CD14-positive monocyte (primary cell): ENCODE results near the gene FABP1. TPM values are rescaled to one million over a fixed set of nuclear protein-coding genes. Genes with fewer than 3 reads are reported as not detected.

Source experiments
- DNase-seq, 3 donors: peaks; one replicate each; pipeline ENCODE4 v3.0.0-alpha.2; 2011 to 2022
- H2AFZ ChIP-seq: 2 replicates; pipeline ENCODE4 v1.6.0; 2012; ENCODE audit warnings: mild to moderate bottlenecking, low read depth, low read length, inconsistent platforms; ENCODE audit not compliant: insufficient read depth, poor library complexity, severe bottlenecking
- H3K27ac ChIP-seq, 2 donors: 1 replicate in 1 of 2; 2 replicates in 1 of 2; pipeline ENCODE4 v1.5.1; 2012 to 2013; ENCODE audit warnings: low read length in 2 of 2, control low read depth in 1 of 2, inconsistent platforms in 1 of 2, low read depth in 1 of 2, mild to moderate bottlenecking in 1 of 2
- H3K27me3 ChIP-seq, 2 donors: one replicate each; pipeline versions ENCODE4 v1.6.0 to v1.6.1; 2011 to 2013; ENCODE audit warnings: low read length in 2 of 2; ENCODE audit not compliant: control insufficient read depth in 2 of 2, insufficient read depth in 2 of 2
- H3K36me3 ChIP-seq, 2 donors: replicated peaks in 1 of 2; 1 replicate in 1 of 2; 2 replicates in 1 of 2; pipeline versions ENCODE4 v1.5.1 to v1.6.1; 2012 to 2013; ENCODE audit warnings: low read length in 2 of 2, control low read depth in 1 of 2, inconsistent platforms in 1 of 2, mild to moderate bottlenecking in 1 of 2; ENCODE audit not compliant: insufficient read depth in 2 of 2, control insufficient read depth in 1 of 2
- H3K4me1 ChIP-seq, 2 donors: 1 replicate in 1 of 2; 2 replicates in 1 of 2; pipeline versions ENCODE4 v1.5.1 to v1.6.1; 2012 to 2013; ENCODE audit warnings: low read length in 2 of 2, control low read depth in 1 of 2, inconsistent platforms in 1 of 2, mild to moderate bottlenecking in 1 of 2, moderate library complexity in 1 of 2; ENCODE audit not compliant: insufficient read depth in 2 of 2, control insufficient read depth in 1 of 2
- H3K4me2 ChIP-seq: replicated peaks from 2 replicates; pipeline ENCODE3; 2012; ENCODE audit warnings: low read length, moderate library complexity, mild to moderate bottlenecking; ENCODE audit not compliant: poor library complexity, severe bottlenecking; ENCODE audit errors: extremely low read depth
- H3K4me3 ChIP-seq, 3 experiments: fragments of 200-600 bp in 1 of 3; sonication (generic) in 1 of 3; replicated peaks in 1 of 3; 1 replicate in 2 of 3; 2 replicates in 1 of 3; pipeline ENCODE4 v1.5.1; 2011 to 2013; ENCODE audit warnings: low read length in 3 of 3, mild to moderate bottlenecking in 3 of 3, control low read depth in 2 of 3, low read depth in 2 of 3, inconsistent platforms in 1 of 3, moderate library complexity in 1 of 3
- H3K79me2 ChIP-seq: 2 replicates; pipeline ENCODE4 v1.6.0; 2012; ENCODE audit warnings: mild to moderate bottlenecking, control low read depth, inconsistent platforms, low read length, moderate library complexity; ENCODE audit not compliant: insufficient read depth
- H3K9ac ChIP-seq: 2 replicates; pipeline ENCODE4 v1.6.0; 2017; ENCODE audit warnings: low read length, mild to moderate bottlenecking; ENCODE audit not compliant: insufficient read depth, poor library complexity, severe bottlenecking
- H3K9me3 ChIP-seq, 2 donors: replicated peaks in 1 of 2; 1 replicate in 1 of 2; 2 replicates in 1 of 2; pipeline versions ENCODE4 v1.5.1 to v1.6.1; 2012 to 2013; ENCODE audit warnings: low read length in 2 of 2, control low read depth in 1 of 2; ENCODE audit not compliant: control insufficient read depth in 1 of 2, insufficient read depth in 1 of 2
- H4K20me1 ChIP-seq: 2 replicates; pipeline ENCODE4 v1.6.0; 2012; ENCODE audit warnings: mild to moderate bottlenecking, low read length, control low read depth, moderate library complexity; ENCODE audit not compliant: insufficient read depth
- H3K27ac Mint-ChIP-seq, 7 donors: one replicate each; pipeline ENCODE4 v1.8.0; 2020; ENCODE audit warnings: mild to moderate bottlenecking in 7 of 7, mixed read lengths in 7 of 7, moderate library complexity in 6 of 7, inconsistent platforms in 2 of 7
- H3K27me3 Mint-ChIP-seq, 3 donors: one replicate each; pipeline ENCODE4 v1.8.0; 2021 to 2022; ENCODE audit warnings: low read depth in 3 of 3, mild to moderate bottlenecking in 3 of 3, mixed read lengths in 3 of 3, moderate library complexity in 3 of 3, inconsistent platforms in 1 of 3
- H3K36me3 Mint-ChIP-seq, 2 donors: one replicate each; pipeline ENCODE4 v1.8.0; 2020; ENCODE audit warnings: mixed read lengths in 2 of 2, inconsistent platforms in 1 of 2, mild to moderate bottlenecking in 1 of 2
- H3K4me1 Mint-ChIP-seq: one replicate; pipeline ENCODE4 v1.8.0; 2020; ENCODE audit warnings: mild to moderate bottlenecking, mixed read lengths
- H3K4me3 Mint-ChIP-seq, 2 donors: one replicate each; pipeline ENCODE4 v1.8.0; 2020; ENCODE audit warnings: mild to moderate bottlenecking in 2 of 2, mixed read lengths in 2 of 2, moderate library complexity in 1 of 2
- H3K9me3 Mint-ChIP-seq, 7 donors: one replicate each; pipeline ENCODE4 v1.8.0; 2020 to 2022; ENCODE audit warnings: mixed read lengths in 7 of 7, mild to moderate bottlenecking in 6 of 7, moderate library complexity in 6 of 7, inconsistent platforms in 2 of 7
- CTCF ChIP-seq: fragments of 200-600 bp; IDR thresholded peaks from one replicate; pipeline ENCODE4 v1.8.0; 2022; ENCODE audit warnings: antibody characterized with exemption, mild to moderate bottlenecking
- whole genome bisulfite sequencing: methylation state at CpG from one replicate; pipeline ENCODE4 v1.1.5; 2013; ENCODE audit warnings: missing lambda C conversion rate; ENCODE audit not compliant: insufficient coverage; 5-methylcytosine and 5-hydroxymethylcytosine counted together
- intact Hi-C, 2 donors: fragments of 100-400 bp; cut with micrococcal nuclease; formaldehyde crosslinking; loops; one replicate each; pipeline versions ENCODE4 v1.15.0 to v1.15.1; 2023
- polyA plus RNA-seq, 3 donors: library from polyadenylated mRNA; depleted of rRNA in 1 of 3; unstranded in 2 of 3; stranded (reverse) in 1 of 3; fragments of 300-500 nt in 2 of 3; fragments of >200 nt in 1 of 3; fragmentation: Illumina TruSeq in 2 of 3; gene quantifications; 1 replicate in 2 of 3; 2 replicates in 1 of 3; pipeline ENCODE4 v1.2.3, GENCODE V29; 2012 to 2021

The FABP1 gene
- polyA plus RNA-seq, 3 donors: not detected

- Mint-ChIP-seq H3K27ac (no peak overlapping the region), H3K4me3 (no peak overlapping the region), H3K36me3 (no peaks in the 10 kb centered on the region), H3K4me1 (no peaks in the 10 kb centered on the region), H3K27me3 (peaks cover 2 to 8% (median 4%) of the 10 kb centered on the region in 3 donors), H3K9me3 (no peaks in the 10 kb centered on the region)
- 97% methylated on average over 7 of the region's 11 CpGs for WGBS
- intact Hi-C loops: no loop called here
- Histone ChIP-seq H3K79me2 (no peaks in the 10 kb centered on the region), H3K27me3 (no peaks in the 10 kb centered on the region), H2AFZ (no peak overlapping the region), H3K9me3 (no peaks in the 10 kb centered on the region), H3K4me1 (no peaks in the 10 kb centered on the region), H3K4me2 (no peak overlapping the region), H4K20me1 (no peaks in the 10 kb centered on the region), H3K4me3 (no peak overlapping the region), H3K36me3 (no peaks in the 10 kb centered on the region), H3K27ac (no peak overlapping the region), H3K9ac (no peak overlapping the region)
- no peak for TF ChIP-seq CTCF
- no peak for DNase-seq
These were observed 1.7 kb downstream of the FABP1 start for GRCh38 chr2:88125924-88126771.

DNA sequence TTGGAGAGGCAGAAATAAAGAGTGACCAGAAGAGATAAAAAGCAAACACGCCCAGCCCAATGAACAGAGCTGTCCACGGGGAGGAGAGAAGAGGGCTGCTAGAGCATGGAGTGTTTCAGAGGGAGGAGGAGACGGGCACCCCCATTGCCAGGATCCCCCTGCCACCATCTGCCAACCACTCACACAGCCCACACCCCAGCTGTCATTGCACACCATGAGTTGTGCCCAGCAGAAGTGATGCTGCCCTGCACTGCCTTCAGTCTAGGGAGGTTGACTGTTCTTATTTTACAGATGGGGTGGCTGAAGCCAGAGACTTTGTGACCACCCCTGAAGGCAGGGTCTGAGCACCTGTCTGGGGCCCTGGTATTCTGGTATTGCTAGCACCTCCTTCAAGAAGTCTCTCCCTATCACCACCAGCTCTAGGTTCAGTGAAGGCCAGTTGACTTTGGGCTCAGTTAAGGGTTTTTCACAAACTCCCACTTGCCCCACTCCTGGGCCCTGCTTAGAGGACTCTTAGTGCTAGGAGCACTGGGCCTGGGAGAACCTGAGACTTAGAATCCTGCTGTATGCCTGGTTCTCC, 2.4 kb downstream of the FABP1 start:
- H3K4me1 Mint-ChIP-seq: no peaks in the 10 kb centered on the region
- no peak overlapping the region for H3K9ac ChIP-seq
- no peak overlapping the region for H3K27ac Mint-ChIP-seq
- no peak for TF ChIP-seq CTCF
- H3K9me3 ChIP-seq: no peaks in the 10 kb centered on the region
- H2AFZ ChIP-seq: no peak overlapping the region
- intact Hi-C loops: no loop called here
- H3K27me3 Mint-ChIP-seq: peaks cover 2 to 8% (median 4%) of the 10 kb centered on the region in 3 donors
- H3K4me1 ChIP-seq: no peaks in the 10 kb centered on the region
- no peak for DNase-seq
- H3K9me3 Mint-ChIP-seq: no peaks in the 10 kb centered on the region
- no peaks in the 10 kb centered on the region for H4K20me1 ChIP-seq
- no peaks in the 10 kb centered on the region for H3K36me3 ChIP-seq
- H3K27ac ChIP-seq: no peak overlapping the region
- no peak overlapping the region for H3K4me3 ChIP-seq
- WGBS: no CpG with 5 or more reads among the region's 3 CpGs
- H3K79me2 ChIP-seq: no peaks in the 10 kb centered on the region
- no peaks in the 10 kb centered on the region for H3K36me3 Mint-ChIP-seq
- no peak overlapping the region for H3K4me2 ChIP-seq
- no peak overlapping the region for H3K4me3 Mint-ChIP-seq
- H3K27me3 ChIP-seq: no peaks in the 10 kb centered on the region
